Trophoblast cell (in vitro differentiated cells and primary cell): ENCODE results near the gene WDR88.
"Not testable (repeated sequence)": the region's sequence is repeated elsewhere in the genome, so short reads cannot be mapped to it uniquely, and the experiment has no call there.

Experiments used
- DNase-seq, 2 donors: peaks; one replicate each; pipeline ENCODE4 v3.0.0-alpha.2; 2016
- H2AFZ ChIP-seq: 2 replicates; pipeline ENCODE4 v1.6.1; 2013; ENCODE audit warnings: low read length, moderate library complexity, mild to moderate bottlenecking; ENCODE audit not compliant: insufficient read depth, poor library complexity
- H2AK5ac ChIP-seq: 2 replicates; pipeline ENCODE4 v1.6.1; 2013; ENCODE audit warnings: mild to moderate bottlenecking, low read length
- H2BK120ac ChIP-seq: 2 replicates; pipeline ENCODE4 v1.6.1; 2013; ENCODE audit warnings: low read length, mild to moderate bottlenecking, moderate library complexity; ENCODE audit not compliant: insufficient read depth, poor library complexity
- H2BK12ac ChIP-seq: 2 replicates; pipeline ENCODE4 v1.6.1; 2013; ENCODE audit warnings: mild to moderate bottlenecking, low read length, moderate library complexity
- H2BK5ac ChIP-seq: 2 replicates; pipeline ENCODE4 v1.6.1; 2013; ENCODE audit warnings: low read length, low read depth, moderate library complexity, mild to moderate bottlenecking; ENCODE audit not compliant: poor library complexity
- H3K14ac ChIP-seq: 2 replicates; pipeline ENCODE4 v1.6.1; 2013; ENCODE audit warnings: mild to moderate bottlenecking, low read length
- H3K18ac ChIP-seq: 2 replicates; pipeline ENCODE4 v1.6.1; 2013; ENCODE audit warnings: mild to moderate bottlenecking, low read length
- H3K23ac ChIP-seq: 2 replicates; pipeline ENCODE4 v1.6.1; 2013; ENCODE audit warnings: low read length
- H3K27ac ChIP-seq: 2 replicates; pipeline ENCODE4 v1.5.1; 2013; ENCODE audit warnings: low read depth, mild to moderate bottlenecking, inconsistent platforms, low read length, moderate library complexity
- H3K27me3 ChIP-seq: 2 replicates; pipeline ENCODE4 v1.6.1; 2013; ENCODE audit warnings: inconsistent platforms, mild to moderate bottlenecking, low read length, moderate library complexity; ENCODE audit not compliant: insufficient read depth
- H3K36me3 ChIP-seq, 2 experiments: 1 replicate in 1 of 2; 2 replicates in 1 of 2; pipeline ENCODE4 v1.6.1; 2013; ENCODE audit warnings: low read length in 2 of 2, mild to moderate bottlenecking in 2 of 2, moderate library complexity in 1 of 2; ENCODE audit not compliant: insufficient read depth in 2 of 2, control insufficient read depth in 1 of 2
- H3K4ac ChIP-seq: 2 replicates; pipeline ENCODE4 v1.6.1; 2013; ENCODE audit warnings: low read depth, mild to moderate bottlenecking, low read length, moderate library complexity
- H3K4me1 ChIP-seq, 2 experiments: 1 replicate in 1 of 2; 2 replicates in 1 of 2; pipeline ENCODE4 v1.6.1; 2013; ENCODE audit warnings: low read length in 2 of 2, mild to moderate bottlenecking in 2 of 2, moderate library complexity in 1 of 2; ENCODE audit not compliant: insufficient read depth in 2 of 2, control insufficient read depth in 1 of 2
- H3K4me2 ChIP-seq: 2 replicates; pipeline ENCODE4 v1.6.1; 2013; ENCODE audit warnings: inconsistent platforms, mild to moderate bottlenecking, low read length, moderate library complexity
- H3K4me3 ChIP-seq: 2 replicates; pipeline ENCODE4 v1.5.1; 2013; ENCODE audit warnings: mild to moderate bottlenecking, low read depth, low read length, inconsistent platforms
- H3K79me1 ChIP-seq: one replicate; pipeline ENCODE4 v1.6.1; 2013; ENCODE audit warnings: low read length
- H3K79me2 ChIP-seq: 2 replicates; pipeline ENCODE4 v1.6.1; 2013; ENCODE audit warnings: low read length, mild to moderate bottlenecking; ENCODE audit not compliant: control insufficient read depth, insufficient read depth, poor library complexity
- H3K9ac ChIP-seq: 2 replicates; pipeline ENCODE4 v1.6.1; 2013; ENCODE audit warnings: mild to moderate bottlenecking, low read length
- H3K9me3 ChIP-seq: 2 replicates; pipeline ENCODE4 v1.6.1; 2013; ENCODE audit warnings: low read depth, mild to moderate bottlenecking, control low read depth, inconsistent platforms, low read length; ENCODE audit not compliant: insufficient read depth
- H4K12ac ChIP-seq: 2 replicates; pipeline ENCODE4 v1.6.1; 2013; ENCODE audit warnings: low read depth, mild to moderate bottlenecking, low read length, moderate library complexity
- H4K8ac ChIP-seq: 2 replicates; pipeline ENCODE4 v1.6.1; 2013; ENCODE audit warnings: low read depth, mild to moderate bottlenecking, low read length, moderate library complexity
- H4K91ac ChIP-seq: one replicate; pipeline ENCODE4 v1.6.1; 2013; ENCODE audit warnings: low read depth, mild to moderate bottlenecking, low read length, moderate library complexity
- WGBS: extraction: QIAGEN DNeasy Blood & Tissue Kit; methylation state at CpG from one replicate; pipeline ENCODE4 v1.1.7; 2013; ENCODE audit warnings: missing lambda C conversion rate; ENCODE audit not compliant: insufficient read length, insufficient coverage; ENCODE audit errors: extremely low coverage; 5-methylcytosine and 5-hydroxymethylcytosine counted together

WDR88 gene

DNA sequence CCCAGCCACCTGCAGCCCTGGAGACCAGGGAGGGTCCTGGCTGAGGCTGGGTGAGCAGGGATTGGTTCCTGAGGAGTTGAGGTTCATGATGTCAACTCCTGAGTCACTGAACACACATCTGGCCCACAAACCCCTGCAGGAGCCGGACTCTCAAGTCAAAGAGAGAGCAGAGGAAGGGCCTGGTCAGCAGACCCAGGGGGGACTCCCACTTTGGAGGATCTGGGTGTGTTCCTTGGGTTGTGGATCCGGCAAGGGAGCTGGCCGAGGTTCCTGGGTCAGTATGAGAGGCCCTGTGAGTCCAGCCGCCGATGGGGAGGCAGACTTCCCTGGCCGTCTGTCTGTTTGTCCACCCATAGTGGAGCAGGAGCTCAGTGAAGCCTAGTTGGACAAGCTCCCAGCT, 89.7 kb downstream of the WDR88 start:
- no peak overlapping the region for H3K18ac ChIP-seq
- no peak overlapping the region for H3K4me2 ChIP-seq
- no peak overlapping the region for H2AK5ac ChIP-seq

DNA sequence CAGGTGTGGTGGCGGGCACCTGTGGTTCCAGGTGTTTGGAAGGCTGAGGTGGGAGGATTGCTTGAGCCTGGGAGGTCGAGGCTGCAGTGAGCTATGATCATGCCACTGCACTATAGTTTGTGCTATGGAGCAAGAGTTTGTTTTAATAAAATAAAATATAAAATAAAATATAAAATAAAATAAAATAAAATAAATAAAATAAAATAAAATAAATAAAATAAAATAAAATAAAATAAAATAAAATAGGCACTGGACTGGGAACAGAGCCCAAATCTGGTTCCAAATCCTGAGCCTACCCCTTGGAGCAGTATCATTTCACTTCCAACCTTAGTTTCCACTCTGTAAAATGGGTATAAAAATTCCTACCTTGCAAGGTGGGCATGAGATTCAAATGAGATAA, 90.3 kb downstream of the WDR88 start:
- H3K23ac ChIP-seq, H3K4me2 ChIP-seq, DNase-seq, H3K4me3 ChIP-seq, H2AK5ac ChIP-seq, H3K79me1 ChIP-seq, H3K9ac ChIP-seq, H2BK12ac ChIP-seq, H4K12ac ChIP-seq, H4K91ac ChIP-seq, H2BK120ac ChIP-seq, H3K18ac ChIP-seq, H4K8ac ChIP-seq, H2AFZ ChIP-seq, H3K4ac ChIP-seq, H3K9me3 ChIP-seq, H3K36me3 ChIP-seq, H3K79me2 ChIP-seq, H3K27ac ChIP-seq, H3K14ac ChIP-seq, H3K4me1 ChIP-seq, H2BK5ac ChIP-seq: not testable (repeated sequence)
- WGBS = no CpG with 5 or more reads among the region's 2 CpGs
- H3K27me3 ChIP-seq = peaks cover 31% of the 10 kb centered on the region

More for the DNA sequence above, 89.7 kb downstream of the WDR88 start:
- H3K9me3 ChIP-seq = peaks cover 4% of the 10 kb centered on the region
- peaks cover 3% of the 10 kb centered on the region for H3K79me1 ChIP-seq
- no peak overlapping the region for H3K9ac ChIP-seq
- no peak overlapping the region for H3K14ac ChIP-seq
- no peaks in the 10 kb centered on the region for H3K36me3 ChIP-seq
- no peak overlapping the region for H3K4ac ChIP-seq
- no peak overlapping the region for H3K4me3 ChIP-seq
- H3K23ac ChIP-seq = no peak overlapping the region
- no peak overlapping the region for H2BK120ac ChIP-seq
- H3K4me1 ChIP-seq = peaks cover 2 to 8% of the 10 kb centered on the region in 2 experiments
- H4K12ac ChIP-seq = no peak overlapping the region
- no peak overlapping the region for H3K27ac ChIP-seq
- no peak overlapping the region for H2BK12ac ChIP-seq
- H2BK5ac ChIP-seq = no peak overlapping the region
- H2AFZ ChIP-seq = no peak overlapping the region
- no CpG with 5 or more reads among the region's 6 CpGs for WGBS
- H3K27me3 ChIP-seq = peaks cover 26% of the 10 kb centered on the region
- H4K8ac ChIP-seq = no peak overlapping the region
- no peak for DNase-seq
- no peaks in the 10 kb centered on the region for H3K79me2 ChIP-seq
- H4K91ac ChIP-seq = no peak overlapping the region

DNA sequence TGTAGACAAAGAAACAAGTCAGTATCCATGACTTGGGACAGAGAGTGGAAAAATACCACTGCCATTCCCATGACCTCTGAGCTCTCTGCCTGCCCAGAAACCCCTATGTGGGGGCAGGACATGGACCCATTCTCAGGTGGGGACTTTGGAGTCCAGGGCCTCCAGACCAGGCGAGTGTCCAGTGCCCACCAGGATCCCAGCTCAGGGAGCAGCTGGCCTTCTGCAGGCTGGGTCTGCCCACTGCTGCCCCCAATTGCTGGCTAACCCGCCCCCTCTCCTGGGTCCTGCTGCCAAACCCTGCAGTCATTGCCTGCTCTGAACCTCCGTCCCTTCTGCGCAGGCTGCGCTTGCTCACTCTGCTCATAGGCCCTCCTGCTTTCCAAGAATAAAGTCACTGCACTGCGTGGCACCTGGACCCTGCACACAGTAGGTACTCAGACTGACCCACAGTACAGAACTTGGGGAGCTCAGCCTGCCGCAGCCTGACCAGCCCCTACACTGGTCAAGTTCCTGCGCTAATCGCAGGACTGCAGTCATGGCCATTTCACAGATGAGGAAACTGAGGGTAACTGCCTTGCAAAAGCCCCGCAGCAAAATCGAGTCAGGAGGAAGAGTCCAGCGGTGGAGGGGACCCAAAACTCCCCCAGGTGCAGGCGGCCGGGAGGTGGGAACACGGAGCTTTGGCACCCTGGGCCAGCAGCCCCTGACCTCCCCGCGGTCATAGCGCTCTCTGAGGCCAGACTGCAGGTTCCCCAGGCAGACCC, 93.0 kb downstream of the WDR88 start:
- no CpG with 5 or more reads among the region's 18 CpGs for WGBS
- no peak overlapping the region for H3K4me2 ChIP-seq
- no peak overlapping the region for H2AK5ac ChIP-seq
- no peak overlapping the region for H3K27ac ChIP-seq
- no peak overlapping the region for H2BK120ac ChIP-seq
- no peak overlapping the region for H3K9ac ChIP-seq
- H2BK12ac ChIP-seq = no peak overlapping the region
- H3K18ac ChIP-seq = no peak overlapping the region
- no peak overlapping the region for H4K8ac ChIP-seq
- H3K14ac ChIP-seq = no peak overlapping the region
- H4K12ac ChIP-seq = no peak overlapping the region
- H3K36me3 ChIP-seq = no peaks in the 10 kb centered on the region
- peaks cover 10% of the 10 kb centered on the region for H3K9me3 ChIP-seq
- no peak overlapping the region for H3K4ac ChIP-seq
- H3K79me2 ChIP-seq = no peaks in the 10 kb centered on the region
- H3K23ac ChIP-seq = no peak overlapping the region
- DNase-seq = no peak
- H2AFZ ChIP-seq = no peak overlapping the region
- H3K4me3 ChIP-seq = no peak overlapping the region
- no peak overlapping the region for H2BK5ac ChIP-seq
- peaks cover 33% of the 10 kb centered on the region for H3K27me3 ChIP-seq
- no peak overlapping the region for H4K91ac ChIP-seq
- peaks cover 7 to 10% of the 10 kb centered on the region in 2 experiments for H3K4me1 ChIP-seq
- H3K79me1 ChIP-seq = peaks cover 3% of the 10 kb centered on the region
